ENCODE measurements around the gene CCNJL.

GRCh38 chr5:160272264-160272663, 40.1 kb downstream of the CCNJL start:
- TF ChIP-seq POLR2A (IDR thresholded peaks at IDR 0.05; ENCODE audit: low read length) (no peak), GATA1 (IDR thresholded peaks at IDR 0.05; ENCODE audit: low read depth, low read length) (no peak)

Measured in erythroblast (primary cell).